B cell (primary cell): ENCODE measurements around the gene RPUSD3. TPM values are rescaled to one million over a fixed set of nuclear protein-coding genes. Genes with fewer than 3 reads are reported as not detected.

Experiments used
- ATAC-seq: fragments of 200-7000 bp; cut with Tn5 transposase; one replicate; pipeline ENCODE4 v1.10.0; 2021; ENCODE audit warnings: low read depth, mild to moderate bottlenecking, moderate number of reproducible peaks, moderate library complexity
- CTCF ChIA-PET: fragments of 350-600 bp; sonication (Branson Sonifier 250); formaldehyde crosslinking; loops from one replicate; lab custom pipeline; 2021; ENCODE audit warnings: antibody characterized with exemption, inconsistent platforms; lab: Charles Lee
- POLR2A ChIA-PET: fragments of 350-600 bp; sonication (Branson Sonifier 250); formaldehyde crosslinking; loops from one replicate; lab custom pipeline; 2021; ENCODE audit warnings: antibody characterized with exemption; lab: Charles Lee
- DNase-seq: peaks from one replicate; pipeline ENCODE4 v3.0.0; 2013
- H2AFZ ChIP-seq: 2 replicates; pipeline ENCODE4 v1.6.1; 2012; ENCODE audit warnings: mild to moderate bottlenecking, low read depth, low read length; ENCODE audit not compliant: insufficient read depth, poor library complexity, severe bottlenecking
- H3K27ac ChIP-seq, 2 donors: 1 replicate in 1 of 2; 2 replicates in 1 of 2; pipeline ENCODE4 v1.5.1; 2012 to 2013; ENCODE audit warnings: low read length in 2 of 2, mild to moderate bottlenecking in 2 of 2, moderate library complexity in 1 of 2
- H3K27me3 ChIP-seq, 4 experiments: fragments of 200-600 bp in 1 of 4; sonication (generic) in 1 of 4; replicated peaks in 1 of 4; 1 replicate in 2 of 4; 2 replicates in 2 of 4; pipeline versions ENCODE4 v1.6.1 to v1.7.0; 2013 to 2016; ENCODE audit warnings: low read length in 3 of 4, mild to moderate bottlenecking in 2 of 4, mixed read lengths in 1 of 4, moderate library complexity in 1 of 4; ENCODE audit not compliant: insufficient read depth in 4 of 4, control insufficient read depth in 3 of 4; ENCODE audit errors: control extremely low read depth in 1 of 4
- H3K36me3 ChIP-seq, 2 experiments: replicated peaks in 1 of 2; 1 replicate in 1 of 2; 2 replicates in 1 of 2; pipeline versions ENCODE4 v1.6.1 to v1.7.1; 2013; ENCODE audit warnings: low read length in 1 of 2; ENCODE audit not compliant: insufficient read depth in 2 of 2, control insufficient read depth in 1 of 2; ENCODE audit errors: control extremely low read depth in 1 of 2, extremely low read depth in 1 of 2
- H3K4me1 ChIP-seq, 2 donors: fragments of 200-600 bp in 1 of 2; sonication (generic) in 1 of 2; 1 replicate in 1 of 2; 2 replicates in 1 of 2; pipeline versions ENCODE4 v1.5.1 to v1.6.1; 2013 to 2017; ENCODE audit warnings: low read length in 2 of 2; ENCODE audit not compliant: control insufficient read depth in 2 of 2, insufficient read depth in 2 of 2
- H3K4me2 ChIP-seq: replicated peaks from 2 replicates; pipeline ENCODE3; 2012; ENCODE audit warnings: mild to moderate bottlenecking, low read depth, low read length; ENCODE audit not compliant: poor library complexity, severe bottlenecking
- H3K4me3 ChIP-seq, 5 experiments: fragments of 200-600 bp in 1 of 5; sonication (generic) in 1 of 5; 1 replicate in 3 of 5; 2 replicates in 2 of 5; pipeline versions ENCODE4 v1.5.1 to v1.7.0; 2011 to 2016; ENCODE audit warnings: low read length in 4 of 5, mild to moderate bottlenecking in 4 of 5, low read depth in 2 of 5, control low read depth in 1 of 5, moderate library complexity in 1 of 5; ENCODE audit not compliant: insufficient read depth in 1 of 5; ENCODE audit errors: control extremely low read depth in 1 of 5, extremely low read depth in 1 of 5
- H3K79me2 ChIP-seq: fragments of 200-600 bp; sonication (generic); one replicate; pipeline ENCODE4 v1.6.0; 2016; ENCODE audit warnings: low read length; ENCODE audit not compliant: control insufficient read depth, insufficient read depth
- H3K9ac ChIP-seq: fragments of 200-600 bp; sonication (generic); 2 replicates; pipeline ENCODE4 v1.6.1; 2017; ENCODE audit warnings: mild to moderate bottlenecking, low read length, moderate library complexity
- H3K9me3 ChIP-seq, 3 donors: one replicate each; pipeline versions ENCODE4 v1.6.1 to v1.7.1; 2013; ENCODE audit warnings: low read length in 2 of 3; ENCODE audit not compliant: control insufficient read depth in 2 of 3, insufficient read depth in 1 of 3; ENCODE audit errors: control extremely low read depth in 1 of 3
- H4K20me1 ChIP-seq: 2 replicates; pipeline ENCODE4 v1.6.0; 2012; ENCODE audit warnings: mild to moderate bottlenecking, low read length; ENCODE audit not compliant: insufficient read depth, control insufficient read depth, poor library complexity, severe bottlenecking
- H3K27ac Mint-ChIP-seq: one replicate; pipeline ENCODE4 v1.8.0; 2021; ENCODE audit warnings: mixed read lengths
- H3K27me3 Mint-ChIP-seq: one replicate; pipeline ENCODE4 v1.8.0; 2021; ENCODE audit warnings: mixed read lengths
- H3K4me1 Mint-ChIP-seq: one replicate; pipeline ENCODE4 v1.8.0; 2021; ENCODE audit warnings: mixed read lengths
- H3K4me3 Mint-ChIP-seq: one replicate; pipeline ENCODE4 v1.8.0; 2021; ENCODE audit warnings: mixed read lengths
- H3K9me3 Mint-ChIP-seq: one replicate; pipeline ENCODE4 v1.8.0; 2022; ENCODE audit warnings: mixed read lengths; ENCODE audit not compliant: insufficient read depth
- EZH2 ChIP-seq: IDR thresholded peaks from 2 replicates; pipeline ENCODE4 v1.6.1; 2012; ENCODE audit warnings: borderline replicate concordance, low read depth, mild to moderate bottlenecking, moderate library complexity, low read length; ENCODE audit not compliant: insufficient read depth, poor library complexity, severe bottlenecking
- WGBS: methylation state at CpG from one replicate; pipeline ENCODE4 v1.1.5; 2013; ENCODE audit warnings: missing lambda C conversion rate; ENCODE audit not compliant: insufficient coverage; 5-methylcytosine and 5-hydroxymethylcytosine counted together
- intact Hi-C: fragments of 100-400 bp; cut with micrococcal nuclease; formaldehyde crosslinking; loops from one replicate; pipeline ENCODE4 v1.10.0; 2022
- polyA plus RNA-seq: library from polyadenylated mRNA; depleted of rRNA; stranded (reverse); fragments of >200 nt; gene quantifications from 2 replicates; pipeline ENCODE4 v1.2.3, GENCODE V29; 2012
- total RNA-seq, 2 donors: library from RNA; stranded (reverse); fragments of 120-200 nt in 1 of 2; gene quantifications; 1 replicate in 1 of 2; 2 replicates in 1 of 2; pipeline versions ENCODE4 v1.2.3 to v1.2.4, GENCODE V29; 2013 to 2022
- TF ChIP-seq, protein P1 (sequence below): fragments of 200-600 bp; IDR thresholded peaks from one replicate; pipeline ENCODE4 v1.8.0; 2022; ENCODE audit warnings: antibody characterized with exemption, mild to moderate bottlenecking

The RPUSD3 gene
- total and polyA plus RNA-seq, 2 donors (not counting 1 experiment from before 2014, with no cell fraction given), result 57.0 to 60.7 TPM

GRCh38 chr3:9831253-9831652 is 12.6 kb downstream of the RPUSD3 start:
- no peak for ATAC-seq
- H3K27ac ChIP-seq, result no peak overlapping the region
- no peaks in the 10 kb centered on the region for H4K20me1 ChIP-seq
- H3K4me3 ChIP-seq, result no peak overlapping the region
- POLR2A ChIA-PET, result interaction anchor here (0.7 kb wide), 1 partner anchor 12 kb away, joined by 6 read pairs; the partner anchor contains the start of gene RPUSD3
- no peaks in the 10 kb centered on the region for H3K9me3 ChIP-seq
- H3K4me1 ChIP-seq, result no peaks in the 10 kb centered on the region
- no peak overlapping the region for H2AFZ ChIP-seq
- H3K36me3 ChIP-seq, result peaks cover 4 to 22% of the 10 kb centered on the region in 2 experiments
- H3K27me3 ChIP-seq, result no peaks in the 10 kb centered on the region
- Mint-ChIP-seq H3K27ac (no peak overlapping the region), H3K9me3 (no peaks in the 10 kb centered on the region), H3K4me1 (peaks cover 2% of the 10 kb centered on the region), H3K27me3 (no peaks in the 10 kb centered on the region), H3K4me3 (no peak overlapping the region)
- H3K4me2 ChIP-seq, result no peak overlapping the region
- no peak for DNase-seq
- WGBS, result 95% methylated on average over 3 of the region's 3 CpGs
- intact Hi-C loops, result no loop called here
- H3K9ac ChIP-seq, result no peak overlapping the region
- H3K79me2 ChIP-seq, result no peaks in the 10 kb centered on the region
- TF ChIP-seq, protein P1, sequence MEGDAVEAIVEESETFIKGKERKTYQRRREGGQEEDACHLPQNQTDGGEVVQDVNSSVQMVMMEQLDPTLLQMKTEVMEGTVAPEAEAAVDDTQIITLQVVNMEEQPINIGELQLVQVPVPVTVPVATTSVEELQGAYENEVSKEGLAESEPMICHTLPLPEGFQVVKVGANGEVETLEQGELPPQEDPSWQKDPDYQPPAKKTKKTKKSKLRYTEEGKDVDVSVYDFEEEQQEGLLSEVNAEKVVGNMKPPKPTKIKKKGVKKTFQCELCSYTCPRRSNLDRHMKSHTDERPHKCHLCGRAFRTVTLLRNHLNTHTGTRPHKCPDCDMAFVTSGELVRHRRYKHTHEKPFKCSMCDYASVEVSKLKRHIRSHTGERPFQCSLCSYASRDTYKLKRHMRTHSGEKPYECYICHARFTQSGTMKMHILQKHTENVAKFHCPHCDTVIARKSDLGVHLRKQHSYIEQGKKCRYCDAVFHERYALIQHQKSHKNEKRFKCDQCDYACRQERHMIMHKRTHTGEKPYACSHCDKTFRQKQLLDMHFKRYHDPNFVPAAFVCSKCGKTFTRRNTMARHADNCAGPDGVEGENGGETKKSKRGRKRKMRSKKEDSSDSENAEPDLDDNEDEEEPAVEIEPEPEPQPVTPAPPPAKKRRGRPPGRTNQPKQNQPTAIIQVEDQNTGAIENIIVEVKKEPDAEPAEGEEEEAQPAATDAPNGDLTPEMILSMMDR, result no peak
- TF ChIP-seq EZH2, result no peak
- CTCF ChIA-PET, result interaction anchor here (1.1 to 1.6 kb wide), 2 partner anchors 50 to 282 kb away, joined by 3 read pairs; no protein-coding TSS in a partner anchor

- H3K27ac ChIP-seq, result no peak overlapping the region
- H3K27ac Mint-ChIP-seq, result no peak overlapping the region
- no peaks in the 10 kb centered on the region for H3K27me3 Mint-ChIP-seq
- no peak overlapping the region for H3K9ac ChIP-seq
- TF ChIP-seq EZH2, result no peak
- TF ChIP-seq, protein P1, result no peak
- H3K9me3 Mint-ChIP-seq, result no peaks in the 10 kb centered on the region
- no peak overlapping the region for H3K4me3 Mint-ChIP-seq
- no peak overlapping the region for H3K4me2 ChIP-seq
- H3K36me3 ChIP-seq, result peaks cover 2 to 14% of the 10 kb centered on the region in 2 experiments
- H3K4me1 ChIP-seq, result no peaks in the 10 kb centered on the region
- no peak overlapping the region for H2AFZ ChIP-seq
- H3K9me3 ChIP-seq, result no peaks in the 10 kb centered on the region
- CTCF ChIA-PET, result no interaction called here
- WGBS, result 99% methylated on average over 17 of the region's 17 CpGs
- no peaks in the 10 kb centered on the region for H3K27me3 ChIP-seq
- intact Hi-C loops, result no loop called here
- H3K4me1 Mint-ChIP-seq, result peaks cover 2% of the 10 kb centered on the region
- POLR2A ChIA-PET, result interaction anchor here (0.7 kb wide), 1 partner anchor 37 kb away, joined by 3 read pairs; the partner anchor contains the start of gene TADA3
- no peak for DNase-seq
- no peak for ATAC-seq
- no peak overlapping the region for H3K4me3 ChIP-seq
- H3K79me2 ChIP-seq, result no peaks in the 10 kb centered on the region
- H4K20me1 ChIP-seq, result no peaks in the 10 kb centered on the region
Observed at GRCh38 chr3:9828801-9829755, 14.7 kb downstream of the RPUSD3 start.
